ENCODE data around the gene CEP44.
"Not testable (repeated sequence)": the region's sequence is repeated elsewhere in the genome, so short reads cannot be mapped to it uniquely, and the experiment has no call there.

Gene CEP44, protein sequence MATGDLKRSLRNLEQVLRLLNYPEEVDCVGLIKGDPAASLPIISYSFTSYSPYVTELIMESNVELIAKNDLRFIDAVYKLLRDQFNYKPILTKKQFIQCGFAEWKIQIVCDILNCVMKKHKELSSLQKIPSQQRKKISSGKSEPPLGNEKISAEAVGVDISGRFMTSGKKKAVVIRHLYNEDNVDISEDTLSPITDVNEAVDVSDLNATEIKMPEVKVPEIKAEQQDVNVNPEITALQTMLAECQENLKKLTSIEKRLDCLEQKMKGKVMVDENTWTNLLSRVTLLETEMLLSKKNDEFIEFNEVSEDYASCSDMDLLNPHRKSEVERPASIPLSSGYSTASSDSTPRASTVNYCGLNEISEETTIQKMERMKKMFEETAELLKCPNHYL

GRCh38 chr4:174283507-174284471 is at the start of gene CEP44, which contains the start of gene FBXO8:
CEP44 (plus strand) TSS chr4:174283911; CDS start chr4:174299122, 15,211 bp downstream.
FBXO8 (minus strand) TSS chr4:174283667; CDS start chr4:174263092, 20,575 bp downstream.
- DNase-seq (ENCODE audit: low read depth), result peak; percentile 33

GRCh38 chr4:174236359-174236758 is 47.4 kb upstream of the CEP44 start:
- DNase-seq (ENCODE audit: low read depth), result no peak

- DNase-seq (ENCODE audit: low read depth), result no peak
Observed at GRCh38 chr4:174241162-174241561, 42.5 kb upstream of the CEP44 start.

DNA sequence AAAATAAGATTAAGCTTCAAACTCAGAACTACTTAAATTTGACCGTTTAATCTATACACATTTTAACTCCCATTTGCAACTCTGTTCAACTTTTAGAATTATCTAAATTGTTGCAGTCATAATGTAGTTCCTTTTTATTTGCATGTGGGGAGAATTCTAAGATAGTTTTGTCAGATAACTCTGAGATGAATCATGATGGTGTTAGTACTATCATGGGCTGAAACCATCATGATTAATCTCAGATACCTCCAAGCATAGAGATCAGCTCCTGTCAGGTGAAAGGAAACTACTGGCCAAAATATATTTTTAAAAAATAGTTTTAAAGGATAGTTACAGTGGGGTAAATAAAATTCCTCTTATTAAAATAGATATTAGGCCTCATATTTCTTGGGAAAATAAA is 39.3 kb upstream of the CEP44 start:
- no peak for DNase-seq (ENCODE audit: low read depth)

DNA sequence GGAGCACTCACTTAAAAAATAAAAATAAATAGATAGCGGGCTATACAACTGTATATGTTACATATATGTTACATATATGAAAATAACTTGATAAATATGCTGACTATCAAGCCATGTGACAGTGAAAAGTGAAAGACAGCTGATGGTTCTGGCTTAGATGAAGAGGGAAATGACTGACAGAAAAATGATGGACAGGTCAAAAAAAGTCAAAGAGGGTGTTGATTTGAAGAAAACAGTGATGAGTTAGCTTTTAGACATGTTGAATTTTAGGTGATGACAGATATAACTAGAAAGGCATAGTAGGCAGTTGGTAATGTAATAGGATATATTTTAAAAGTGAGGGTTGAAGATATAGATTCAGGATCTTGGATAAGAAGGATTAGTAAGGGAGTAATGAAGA is 38.0 kb upstream of the CEP44 start:
- no peak for DNase-seq (ENCODE audit: low read depth)

DNA sequence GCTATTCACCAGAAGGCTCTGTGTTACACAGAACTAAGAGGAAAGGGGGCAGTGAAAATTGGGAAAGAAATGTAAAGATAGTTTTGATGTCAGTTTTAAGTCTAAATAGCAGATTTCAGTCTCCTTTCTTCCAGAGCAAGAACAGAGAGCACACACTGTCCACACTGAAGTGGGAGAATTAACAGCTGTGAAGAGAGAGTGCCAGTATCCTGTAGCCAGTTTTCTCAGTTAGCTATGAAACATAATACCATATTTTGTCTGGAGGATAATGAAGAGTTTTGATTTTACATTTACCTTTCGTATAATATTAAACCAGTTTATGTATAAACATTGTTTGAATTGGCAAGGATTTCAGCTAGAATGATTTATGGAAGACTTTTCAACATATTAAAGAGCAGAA is 35.3 kb upstream of the CEP44 start:
- DNase-seq (ENCODE audit: low read depth), result no peak

DNA sequence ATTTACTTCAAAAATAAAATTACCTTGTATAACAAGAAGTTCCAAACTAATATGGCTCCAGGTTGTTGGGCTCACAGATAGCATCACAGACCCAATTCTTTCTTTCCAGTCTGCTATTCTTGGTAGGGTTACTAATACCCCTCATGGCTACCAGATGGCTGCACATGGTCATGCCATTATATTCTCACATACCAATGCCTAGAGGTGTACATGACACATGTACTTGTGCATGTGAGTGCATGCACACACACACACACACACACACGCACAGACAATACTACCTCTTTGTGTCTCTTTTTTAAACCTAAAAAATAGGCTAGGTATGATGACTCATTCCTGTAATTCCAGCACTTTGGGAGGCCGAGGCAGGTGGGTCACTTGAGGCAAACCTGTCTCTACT is 31.3 kb upstream of the CEP44 start:
- no peak for DNase-seq (ENCODE audit: low read depth)

DNA sequence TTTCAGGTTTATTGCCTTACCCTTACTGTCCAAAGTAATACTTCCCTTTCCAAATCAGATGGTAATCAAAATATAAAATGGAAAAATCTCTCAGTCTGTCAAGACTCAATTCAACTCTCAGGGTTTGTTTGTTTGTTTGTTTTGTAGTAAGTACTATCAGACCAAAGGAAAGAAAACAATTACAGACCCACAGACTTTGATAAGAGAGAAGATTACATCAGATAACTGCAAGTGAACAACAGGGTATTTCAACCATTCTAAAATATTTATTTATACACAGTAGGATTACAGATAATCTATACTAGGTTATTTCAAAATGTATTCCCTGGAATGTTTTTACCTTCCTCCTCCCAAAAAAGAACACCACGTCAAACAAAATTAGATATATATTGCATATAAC is 29.1 kb upstream of the CEP44 start:
- no peak for DNase-seq (ENCODE audit: low read depth)

GRCh38 chr4:174255374-174255773 is 28.3 kb upstream of the CEP44 start:
- no peak for DNase-seq (ENCODE audit: low read depth)

DNA sequence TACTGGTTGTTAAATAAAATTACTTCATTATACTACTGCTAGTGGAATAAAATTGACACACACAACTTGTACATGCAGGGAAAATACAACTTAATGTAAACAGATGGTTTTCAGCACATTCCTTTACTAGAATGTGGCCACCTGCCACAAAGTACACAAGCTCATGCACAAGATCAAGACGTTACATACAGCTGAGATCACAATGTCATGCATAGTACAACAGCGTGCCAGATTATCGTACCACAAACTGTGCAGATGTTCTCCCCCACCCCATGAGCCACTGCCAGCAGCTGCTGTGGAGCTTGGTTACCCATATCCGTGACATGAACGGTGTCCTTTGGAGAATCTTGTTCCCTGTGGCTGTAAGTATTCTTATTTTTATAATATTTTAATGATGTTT is 27.9 kb upstream of the CEP44 start:
- no peak for DNase-seq (ENCODE audit: low read depth)

- DNase-seq (ENCODE audit: low read depth), result no peak
Observed at GRCh38 chr4:174256277-174256713, 27.4 kb upstream of the CEP44 start.

DNA sequence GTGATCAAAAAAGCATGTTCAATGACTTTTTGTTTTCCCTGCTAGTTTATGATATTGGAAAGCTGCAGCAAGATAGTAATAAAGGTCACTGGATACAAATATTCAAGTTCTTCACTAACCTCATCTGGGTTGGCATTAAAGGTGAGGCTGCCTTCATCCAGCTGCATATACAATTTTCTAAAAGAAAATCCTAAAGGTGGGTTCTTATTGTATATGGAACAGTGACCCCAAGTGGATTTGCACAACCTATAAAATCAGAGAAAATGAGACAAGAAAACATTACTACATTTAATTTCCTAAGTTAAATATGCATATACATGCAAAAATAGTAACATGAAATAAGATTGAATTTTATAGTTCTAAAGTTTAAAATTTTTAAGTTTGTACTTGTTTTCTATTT is 24.1 kb upstream of the CEP44 start:
- DNase-seq (ENCODE audit: low read depth), result no peak

DNA sequence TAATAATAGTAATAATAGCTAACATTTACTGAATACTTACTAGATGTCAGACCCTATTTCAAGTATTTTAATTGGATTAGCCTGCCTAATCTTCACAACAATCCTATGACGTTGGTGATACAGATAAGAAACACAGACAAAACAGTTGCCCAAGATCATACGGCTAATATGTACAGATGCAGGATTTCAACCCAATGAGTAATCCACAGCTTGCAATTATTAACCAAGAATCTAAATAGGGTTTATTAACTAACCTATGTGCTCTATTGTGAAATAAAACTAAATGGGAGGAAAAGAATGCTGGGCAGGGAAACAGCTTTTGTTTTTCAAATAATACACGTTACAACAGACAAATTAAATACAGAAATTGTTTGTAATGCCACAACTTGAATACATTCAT is 23.6 kb upstream of the CEP44 start:
- no peak for DNase-seq (ENCODE audit: low read depth)

DNA sequence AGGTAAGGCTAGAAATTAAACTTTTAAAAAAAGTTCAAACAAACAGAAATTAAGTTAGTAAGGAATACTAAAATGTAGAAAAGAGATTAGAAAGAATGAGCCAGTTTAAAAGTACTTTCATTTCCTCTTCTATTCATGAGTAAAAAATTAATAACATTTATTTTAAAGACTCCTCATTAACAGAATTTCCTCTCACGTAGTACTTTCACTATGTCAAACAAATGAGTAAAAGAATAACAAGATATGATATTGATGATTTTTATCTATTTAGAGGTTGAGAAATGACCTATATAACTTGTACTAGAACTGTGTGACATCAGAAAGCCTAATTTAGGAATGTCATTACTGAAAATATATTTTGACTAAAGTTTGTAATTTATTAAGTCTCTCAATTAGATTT is 22.3 kb upstream of the CEP44 start:
- DNase-seq (ENCODE audit: low read depth), result not testable (repeated sequence)

- no peak for DNase-seq (ENCODE audit: low read depth)
Observed at GRCh38 chr4:174262624-174263444, 20.9 kb upstream of the CEP44 start.

DNA sequence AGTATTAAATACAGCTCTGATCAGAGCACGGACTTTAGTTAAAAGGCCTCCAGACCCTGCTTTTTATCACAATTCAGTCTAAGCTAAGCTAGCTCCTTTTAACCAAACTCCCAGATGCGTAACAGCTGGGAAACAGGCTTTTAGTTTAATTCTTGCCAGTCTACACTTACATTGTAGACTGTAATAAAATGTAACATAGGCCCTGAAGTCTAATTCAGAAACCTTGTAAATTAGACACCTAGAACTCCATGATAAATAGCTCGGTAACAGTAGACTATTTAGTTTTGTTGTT is 20.3 kb upstream of the CEP44 start:
- DNase-seq (ENCODE audit: low read depth), result no peak

- DNase-seq (ENCODE audit: low read depth), result no peak
Observed at GRCh38 chr4:174265916-174266315, 17.8 kb upstream of the CEP44 start.

GRCh38 chr4:174266416-174266815 is 17.3 kb upstream of the CEP44 start:
- DNase-seq (ENCODE audit: low read depth), result no peak

DNA sequence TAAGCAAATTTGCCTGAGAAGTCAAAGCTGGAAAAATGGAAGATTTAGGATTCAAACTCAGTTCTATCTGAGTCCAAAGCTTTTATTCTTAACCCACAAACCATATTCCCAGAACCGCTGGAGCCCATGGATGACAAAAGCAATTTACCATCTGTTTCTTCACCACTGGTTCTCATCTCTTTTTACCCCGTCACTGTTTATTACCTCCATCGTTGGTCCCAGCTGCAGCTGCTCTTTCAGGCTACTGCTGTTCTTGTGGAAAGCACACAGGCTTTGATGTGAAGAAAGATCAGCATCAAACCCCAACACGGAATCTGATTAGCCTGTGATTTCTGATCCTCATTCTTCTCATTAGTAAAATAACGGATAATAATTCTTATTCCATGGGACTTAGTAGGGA is 9.8 kb upstream of the CEP44 start:
- no peak for DNase-seq (ENCODE audit: low read depth)

DNA sequence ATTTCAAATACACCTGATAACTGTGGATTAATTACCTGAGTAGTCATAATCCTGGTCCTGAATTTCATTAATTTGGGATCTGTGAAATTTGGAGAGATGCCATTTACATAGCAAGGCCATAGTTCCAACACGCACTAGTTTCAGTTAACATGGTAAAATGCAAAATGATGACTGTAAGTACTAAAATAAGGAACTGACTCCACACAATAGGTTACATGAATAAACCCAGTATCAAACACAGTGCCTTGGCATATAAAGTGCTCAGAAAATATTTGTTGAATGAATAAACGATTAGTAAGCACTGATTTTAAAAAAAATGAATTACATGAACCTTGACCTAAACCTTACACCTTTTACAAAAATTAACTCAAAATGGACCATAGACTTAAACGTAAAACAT is 9.3 kb upstream of the CEP44 start:
- no peak for DNase-seq (ENCODE audit: low read depth)

DNA sequence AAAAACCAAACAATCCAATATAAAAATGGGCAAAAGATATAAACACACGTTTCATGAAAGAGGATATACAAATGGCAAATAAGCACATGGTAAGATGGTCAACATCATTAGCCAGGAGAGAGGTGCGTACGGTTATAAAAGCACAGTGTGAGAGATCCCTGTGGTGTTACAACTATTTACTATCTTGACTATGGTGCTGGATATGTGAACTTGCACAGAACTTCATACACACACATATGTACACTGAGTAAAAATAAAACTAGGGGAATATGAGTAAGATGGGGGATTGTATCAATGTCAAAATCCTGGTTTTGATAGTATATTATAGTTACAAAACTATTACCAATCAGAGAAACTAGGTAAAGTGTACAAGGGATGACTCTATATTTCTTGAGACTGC is 8.6 kb upstream of the CEP44 start:
- no peak for DNase-seq (ENCODE audit: low read depth)

DNA sequence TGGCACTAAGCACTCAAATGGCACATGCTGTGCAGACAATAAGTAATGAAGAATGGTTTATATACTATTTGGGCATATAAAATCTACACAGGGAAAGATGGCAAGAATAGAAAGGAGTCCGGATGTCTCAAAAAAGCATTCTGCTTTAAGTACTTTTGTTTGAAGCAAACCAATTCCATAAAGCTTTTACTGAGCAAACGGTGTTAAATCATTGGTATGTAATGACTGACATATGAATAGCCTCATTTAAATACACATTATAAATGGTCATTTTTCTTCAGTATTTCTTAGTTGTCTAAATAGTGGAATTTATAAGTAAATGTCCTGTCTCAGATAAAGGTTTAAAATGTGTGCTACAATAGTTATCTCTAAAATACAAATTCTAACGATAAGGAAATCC is 6.3 kb upstream of the CEP44 start:
- no peak for DNase-seq (ENCODE audit: low read depth)

Measured in stimulated activated CD4-positive, alpha-beta T cell treated with anti-CD3 and anti-CD28 coated beads, Interleukin-2, amount 100 ng/mL, for 4 hours (primary cell).